GM12874 (cell line): ENCODE data around the gene USP6NL.

ENCODE experiments used
- TF ChIP-seq, protein P1 (sequence below): IDR thresholded peaks from 2 replicates; pipeline ENCODE4 v1.5.1; 2011; ENCODE audit warnings: low read depth, mild to moderate bottlenecking, control low read depth, low read length, moderate library complexity; ENCODE audit not compliant: insufficient read depth

Gene USP6NL

DNA sequence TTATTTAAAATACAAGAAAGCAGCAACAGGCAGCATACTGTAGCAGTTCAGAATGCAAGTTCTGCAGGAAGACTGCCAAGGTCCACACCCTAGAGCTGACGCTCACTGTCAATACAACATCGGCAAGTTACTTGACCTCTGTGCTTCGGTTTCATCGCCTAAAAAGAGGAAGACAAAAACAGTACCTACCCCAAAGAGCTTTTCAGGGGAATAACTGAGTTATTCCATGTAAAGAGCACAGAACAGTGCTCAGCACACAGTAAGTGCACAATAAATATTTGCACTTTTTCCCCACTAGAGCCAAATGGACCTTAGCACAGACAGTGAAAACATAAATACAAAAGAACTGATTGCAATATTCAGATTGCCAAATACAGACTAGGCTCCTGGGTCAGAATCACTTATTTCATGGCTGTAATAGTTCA is 88.6 kb downstream of the USP6NL start:
- TF ChIP-seq, protein P1, sequence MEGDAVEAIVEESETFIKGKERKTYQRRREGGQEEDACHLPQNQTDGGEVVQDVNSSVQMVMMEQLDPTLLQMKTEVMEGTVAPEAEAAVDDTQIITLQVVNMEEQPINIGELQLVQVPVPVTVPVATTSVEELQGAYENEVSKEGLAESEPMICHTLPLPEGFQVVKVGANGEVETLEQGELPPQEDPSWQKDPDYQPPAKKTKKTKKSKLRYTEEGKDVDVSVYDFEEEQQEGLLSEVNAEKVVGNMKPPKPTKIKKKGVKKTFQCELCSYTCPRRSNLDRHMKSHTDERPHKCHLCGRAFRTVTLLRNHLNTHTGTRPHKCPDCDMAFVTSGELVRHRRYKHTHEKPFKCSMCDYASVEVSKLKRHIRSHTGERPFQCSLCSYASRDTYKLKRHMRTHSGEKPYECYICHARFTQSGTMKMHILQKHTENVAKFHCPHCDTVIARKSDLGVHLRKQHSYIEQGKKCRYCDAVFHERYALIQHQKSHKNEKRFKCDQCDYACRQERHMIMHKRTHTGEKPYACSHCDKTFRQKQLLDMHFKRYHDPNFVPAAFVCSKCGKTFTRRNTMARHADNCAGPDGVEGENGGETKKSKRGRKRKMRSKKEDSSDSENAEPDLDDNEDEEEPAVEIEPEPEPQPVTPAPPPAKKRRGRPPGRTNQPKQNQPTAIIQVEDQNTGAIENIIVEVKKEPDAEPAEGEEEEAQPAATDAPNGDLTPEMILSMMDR, result no peak

GRCh38 chr10:11521860-11522259 is 89.6 kb downstream of the USP6NL start:
- TF ChIP-seq, protein P1, result no peak

DNA sequence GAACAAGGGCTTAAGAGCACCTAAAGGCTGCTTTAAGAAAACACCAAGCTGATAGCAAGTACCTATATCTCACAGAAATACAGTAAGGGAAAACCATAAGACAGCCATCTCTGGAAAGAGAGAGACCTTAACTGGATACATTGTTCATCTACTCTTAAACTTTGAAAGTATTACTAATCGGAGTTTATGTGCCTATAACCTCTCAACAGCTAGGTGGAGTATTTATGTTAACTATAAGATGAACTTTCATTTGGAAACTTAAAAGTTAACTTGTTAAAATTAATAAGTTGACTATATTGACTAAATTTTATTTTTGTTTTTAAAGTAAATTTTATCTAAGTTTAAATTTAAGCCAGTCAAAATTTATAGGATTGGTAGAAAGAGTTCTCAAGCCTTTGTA is 90.6 kb downstream of the USP6NL start:
- TF ChIP-seq, protein P1, result no peak

GRCh38 chr10:11517150-11517549 is 94.3 kb downstream of the USP6NL start:
- TF ChIP-seq, protein P1, result no peak

DNA sequence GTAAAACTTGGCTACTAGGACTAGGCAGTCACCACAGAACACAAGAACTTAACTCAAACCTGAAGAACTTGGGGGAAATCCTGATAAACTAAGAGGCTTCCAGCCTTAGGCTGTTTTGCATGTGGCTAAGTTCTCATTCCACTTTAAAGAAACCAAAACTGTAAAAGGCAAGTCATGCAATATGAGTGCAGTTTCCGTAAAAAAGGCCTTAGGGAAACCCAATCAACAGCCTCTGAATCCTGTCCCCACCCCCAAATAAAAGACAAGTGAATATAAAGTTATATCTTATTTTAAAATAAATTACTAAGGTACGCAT is 95.1 kb downstream of the USP6NL start:
- TF ChIP-seq, protein P1, result no peak

GRCh38 chr10:11515596-11516430 is 95.6 kb downstream of the USP6NL start:
- TF ChIP-seq, protein P1, result peak; percentile 72

GRCh38 chr10:11513727-11514126 is 97.7 kb downstream of the USP6NL start:
- TF ChIP-seq, protein P1, result no peak
